HepG2 (cell line): ENCODE results near the gene TLDC2.
"Not testable (repeated sequence)": the region's sequence is repeated elsewhere in the genome, so short reads cannot be mapped to it uniquely, and the experiment has no call there.

Experiments
- ATF2 ChIP-seq: sonication (generic); formaldehyde crosslinking; IDR thresholded peaks from 2 replicates; pipeline ENCODE4 v1.4.0; 2020; ENCODE audit warnings: missing genetic modification reagents
- CHD4 ChIP-seq: fragments of 200-600 bp; sonication (generic); IDR thresholded peaks from 2 replicates; pipeline ENCODE4 v1.7.0; 2017; ENCODE audit warnings: mild to moderate bottlenecking, low read length, borderline replicate concordance
- CTCF ChIP-seq: sonication (generic); formaldehyde crosslinking; IDR thresholded peaks from 2 replicates; pipeline ENCODE4 v1.5.0; 2020; ENCODE audit warnings: mild to moderate bottlenecking, missing genetic modification reagents, moderate library complexity
- HMGXB4 ChIP-seq, 2 experiments: sonication (generic) in 1 of 2; formaldehyde crosslinking in 1 of 2; IDR thresholded peaks; 2 replicates each; pipeline versions ENCODE4 v1.4.0 to v1.6.1; 2018 to 2020; ENCODE audit warnings: missing genetic modification reagents in 2 of 2, borderline replicate concordance in 1 of 2, low read depth in 1 of 2, mild to moderate bottlenecking in 1 of 2, missing biosample characterization in 1 of 2
- HNRNPL ChIP-seq: fragments of 200-400 bp; formaldehyde crosslinking; IDR thresholded peaks from 2 replicates; pipeline ENCODE4 v1.6.1; 2017; ENCODE audit warnings: mild to moderate bottlenecking, low read depth, low read length
- KDM3A ChIP-seq: IDR thresholded peaks from 2 replicates; pipeline ENCODE4 v1.6.1; 2018; ENCODE audit warnings: low read depth, missing compliant biosample characterization
- MAFK ChIP-seq, 2 experiments: IDR thresholded peaks in 1 of 2; conservative IDR thresholded peaks in 1 of 2; 2 replicates each; pipeline ENCODE4 v1.6.1; 2011; ENCODE audit warnings: improper control_type of control experiment in 2 of 2, low read length in 2 of 2
- TAF1 ChIP-seq: sonication (generic); formaldehyde crosslinking; IDR thresholded peaks from 2 replicates; pipeline ENCODE4 v1.4.0; 2020; ENCODE audit warnings: missing genetic modification reagents
- ZNF124 ChIP-seq: sonication (generic); formaldehyde crosslinking; IDR thresholded peaks from 2 replicates; pipeline ENCODE4 v1.4.0; 2020; ENCODE audit warnings: missing genetic modification reagents
- ZNF737 ChIP-seq: sonication (generic); formaldehyde crosslinking; IDR thresholded peaks from 2 replicates; pipeline ENCODE4 v1.5.0; 2020; ENCODE audit warnings: missing genetic modification reagents, mild to moderate bottlenecking, borderline replicate concordance
- ZNF883 ChIP-seq: sonication (generic); formaldehyde crosslinking; IDR thresholded peaks from 2 replicates; pipeline ENCODE4 v1.5.1; 2020; ENCODE audit warnings: mild to moderate bottlenecking, missing genetic modification reagents; ENCODE audit errors: not compliant biosample characterization

- TF ChIP-seq CTCF (CRISPR knock-in tag); ZNF737 (CRISPR knock-in tag); KDM3A (CRISPR knock-in tag); ZNF124 (CRISPR knock-in tag); HMGXB4 (CRISPR knock-in tag; IDR thresholded peaks at IDR 0.05; ENCODE audit: borderline replicate concordance in 1 of 2, low read depth in 1 of 2); HNRNPL; ZNF883 (CRISPR knock-in tag); TAF1 (CRISPR knock-in tag); CHD4; MAFK (conservative IDR thresholded peaks at IDR 0.05 in 1 of 2, IDR thresholded peaks at IDR 0.05 in 1 of 2; ENCODE audit: low read length in 2 of 2); ATF2 (CRISPR knock-in tag): not testable (repeated sequence)
These were observed 57.6 kb downstream of the TLDC2 start for GRCh38 chr20:36933571-36933970.
